Measurements from ENCODE around the gene SOX3. TPM values are rescaled to one million over a fixed set of nuclear protein-coding genes. Genes with fewer than 3 reads are reported as not detected.

SOX3 gene
- not detected in 5 replicates for total RNA-seq (2022; extraction: Qiagen RNA extraction; ENCODE audit: low read depth)

DNA sequence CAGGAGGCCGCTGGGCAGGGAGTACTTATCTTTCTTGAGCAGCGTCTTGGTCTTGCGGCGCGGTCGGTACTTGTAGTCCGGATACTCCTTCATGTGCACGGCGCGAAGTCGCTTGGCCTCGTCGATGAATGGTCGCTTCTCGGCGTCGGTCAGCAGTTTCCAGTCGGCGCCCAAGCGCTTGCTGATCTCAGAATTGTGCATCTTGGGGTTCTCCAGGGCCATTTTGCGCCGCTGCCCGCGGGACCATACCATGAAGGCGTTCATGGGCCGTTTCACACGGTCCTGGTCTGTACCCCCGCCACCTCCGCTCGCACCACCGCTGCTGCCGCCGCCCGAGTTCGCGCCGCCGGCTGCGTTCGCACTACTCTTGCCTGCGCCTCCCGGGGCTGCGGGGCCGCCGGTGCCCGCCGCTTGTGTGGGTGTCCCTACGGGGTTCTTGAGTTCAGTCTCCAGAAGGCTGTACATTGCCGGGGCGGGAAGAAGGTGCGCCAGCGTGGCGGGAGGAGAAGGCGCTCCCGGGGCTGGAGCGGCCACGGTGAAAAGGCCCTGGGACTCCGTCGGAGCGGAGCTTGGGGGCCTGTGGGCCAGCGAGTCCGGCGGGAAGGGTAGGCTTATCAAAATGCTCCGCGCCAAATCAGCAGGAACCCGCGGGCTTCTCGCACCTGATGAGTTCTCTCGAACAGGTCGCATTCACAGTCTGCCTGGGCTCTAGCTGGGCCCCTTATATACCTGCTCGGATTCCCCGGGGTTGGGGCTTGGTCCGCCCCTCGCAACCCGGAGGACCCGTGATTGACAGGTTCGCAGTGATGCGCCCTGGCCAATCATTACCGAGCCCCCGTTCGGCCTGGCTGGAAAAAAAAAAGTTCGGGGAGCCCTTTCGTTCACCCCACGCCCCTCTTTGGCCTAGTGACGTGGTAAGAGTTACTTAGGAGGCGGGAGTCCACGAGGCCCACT lies at the start of gene SOX3:
TSS of gene SOX3 (minus strand) at position 699 of the 954 bp plus-strand sequence. CDS start at position 690, 9 bp downstream.

Other genes with a start within 250 kb of the SOX3 start
- gene LINC00632, start 204.7 kb upstream of the SOX3 start, total RNA-seq (2022; extraction: Qiagen RNA extraction; ENCODE audit: low read depth) = 2.3 to 3.1 TPM (median 2.9 TPM) in 5 replicates